Calu3 (cell line): ENCODE measurements around the gene KDM1A. TPM values are rescaled to one million over a fixed set of nuclear protein-coding genes. Genes with fewer than 3 reads are reported as not detected.

Experiments
- BruUV-seq: library from RNA; stranded (reverse); fragments of 400-500 nt; replicated peaks from 2 replicates; lab custom pipeline; 2021; lab: Mats Ljungman, UMichigan
- CTCF ChIA-PET: fragments of 300-600 bp; sonication (Branson Sonifier 250); formaldehyde crosslinking; loops from one replicate; lab custom pipeline; 2022; ENCODE audit warnings: antibody characterized with exemption; lab: Charles Lee
- DNase-seq: peaks from one replicate; pipeline ENCODE4 v3.0.0; 2022
- H3K27ac Mint-ChIP-seq: one replicate; pipeline ENCODE4 v1.8.0; 2022; ENCODE audit warnings: mixed read lengths; ENCODE audit not compliant: unreplicated experiment
- H3K27me3 Mint-ChIP-seq: one replicate; pipeline ENCODE4 v1.8.0; 2022; ENCODE audit warnings: mixed read lengths; ENCODE audit not compliant: unreplicated experiment
- H3K36me3 Mint-ChIP-seq: one replicate; pipeline ENCODE4 v1.8.0; 2022; ENCODE audit warnings: mild to moderate bottlenecking, moderate library complexity, mixed read lengths; ENCODE audit not compliant: insufficient read depth, unreplicated experiment
- H3K4me1 Mint-ChIP-seq: one replicate; pipeline ENCODE4 v1.8.0; 2022; ENCODE audit warnings: mild to moderate bottlenecking, low read depth, mixed read lengths; ENCODE audit not compliant: unreplicated experiment
- H3K4me3 Mint-ChIP-seq: one replicate; pipeline ENCODE4 v1.8.0; 2022; ENCODE audit warnings: mild to moderate bottlenecking, low read depth, moderate library complexity, mixed read lengths; ENCODE audit not compliant: unreplicated experiment
- H3K9me3 Mint-ChIP-seq: one replicate; pipeline ENCODE4 v1.8.0; 2022; ENCODE audit warnings: low read depth, mixed read lengths; ENCODE audit not compliant: unreplicated experiment
- intact Hi-C: fragments of 100-400 bp; cut with micrococcal nuclease; formaldehyde crosslinking; loops from one replicate; pipeline ENCODE4 v1.10.0; 2022; ENCODE audit not compliant: unreplicated experiment
- total RNA-seq: library from RNA; stranded (reverse); gene quantifications from 2 replicates; pipeline ENCODE4 v1.2.3, GENCODE V29; 2022
- TF ChIP-seq, protein P1 (sequence below): fragments of 200-600 bp; IDR thresholded peaks from one replicate; pipeline ENCODE4 v1.8.0; 2022; ENCODE audit warnings: antibody characterized with exemption; ENCODE audit not compliant: unreplicated experiment

Gene KDM1A
- total RNA-seq, 1 experiment from 2014 or later: 67.8 TPM

DNA sequence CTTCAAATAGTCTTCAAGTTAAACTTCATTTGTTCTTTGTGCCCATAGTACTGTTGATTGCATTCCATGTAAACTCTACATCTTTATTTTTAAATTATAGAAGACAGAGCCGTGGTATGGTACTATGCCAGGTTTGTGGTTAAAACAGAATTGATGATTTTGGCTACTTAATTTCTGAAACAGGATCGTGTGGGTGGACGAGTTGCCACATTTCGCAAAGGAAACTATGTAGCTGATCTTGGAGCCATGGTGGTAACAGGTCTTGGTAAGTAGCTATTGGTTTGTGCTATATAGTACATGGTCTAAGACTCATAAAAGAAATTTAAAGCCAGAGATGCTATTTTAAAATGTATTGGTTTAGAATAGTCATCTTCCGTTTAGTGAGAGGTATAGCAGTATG, 38.0 kb downstream of the KDM1A start:
- Mint-ChIP-seq H3K4me1 (no peaks in the 10 kb centered on the region), H3K27me3 (no peaks in the 10 kb centered on the region), H3K4me3 (no peak overlapping the region), H3K9me3 (no peaks in the 10 kb centered on the region), H3K27ac (no peak overlapping the region), H3K36me3 (peaks cover 23% of the 10 kb centered on the region)
- CTCF ChIA-PET: no interaction called here
- TF ChIP-seq, protein P1, sequence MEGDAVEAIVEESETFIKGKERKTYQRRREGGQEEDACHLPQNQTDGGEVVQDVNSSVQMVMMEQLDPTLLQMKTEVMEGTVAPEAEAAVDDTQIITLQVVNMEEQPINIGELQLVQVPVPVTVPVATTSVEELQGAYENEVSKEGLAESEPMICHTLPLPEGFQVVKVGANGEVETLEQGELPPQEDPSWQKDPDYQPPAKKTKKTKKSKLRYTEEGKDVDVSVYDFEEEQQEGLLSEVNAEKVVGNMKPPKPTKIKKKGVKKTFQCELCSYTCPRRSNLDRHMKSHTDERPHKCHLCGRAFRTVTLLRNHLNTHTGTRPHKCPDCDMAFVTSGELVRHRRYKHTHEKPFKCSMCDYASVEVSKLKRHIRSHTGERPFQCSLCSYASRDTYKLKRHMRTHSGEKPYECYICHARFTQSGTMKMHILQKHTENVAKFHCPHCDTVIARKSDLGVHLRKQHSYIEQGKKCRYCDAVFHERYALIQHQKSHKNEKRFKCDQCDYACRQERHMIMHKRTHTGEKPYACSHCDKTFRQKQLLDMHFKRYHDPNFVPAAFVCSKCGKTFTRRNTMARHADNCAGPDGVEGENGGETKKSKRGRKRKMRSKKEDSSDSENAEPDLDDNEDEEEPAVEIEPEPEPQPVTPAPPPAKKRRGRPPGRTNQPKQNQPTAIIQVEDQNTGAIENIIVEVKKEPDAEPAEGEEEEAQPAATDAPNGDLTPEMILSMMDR: no peak
- intact Hi-C loops: no loop called here
- no TSS peak for BruUV-seq
- DNase-seq: no peak

- intact Hi-C loops: no loop called here
- Mint-ChIP-seq H3K9me3 (no peaks in the 10 kb centered on the region), H3K27me3 (no peaks in the 10 kb centered on the region), H3K4me1 (no peaks in the 10 kb centered on the region), H3K4me3 (no peak overlapping the region), H3K27ac (no peak overlapping the region), H3K36me3 (peaks cover 27% of the 10 kb centered on the region)
- TF ChIP-seq, protein P1: no peak
- CTCF ChIA-PET: no interaction called here
- no TSS peak for BruUV-seq
- DNase-seq: no peak
Observed at GRCh38 chr1:23062271-23062670, 43.0 kb downstream of the KDM1A start.

DNA sequence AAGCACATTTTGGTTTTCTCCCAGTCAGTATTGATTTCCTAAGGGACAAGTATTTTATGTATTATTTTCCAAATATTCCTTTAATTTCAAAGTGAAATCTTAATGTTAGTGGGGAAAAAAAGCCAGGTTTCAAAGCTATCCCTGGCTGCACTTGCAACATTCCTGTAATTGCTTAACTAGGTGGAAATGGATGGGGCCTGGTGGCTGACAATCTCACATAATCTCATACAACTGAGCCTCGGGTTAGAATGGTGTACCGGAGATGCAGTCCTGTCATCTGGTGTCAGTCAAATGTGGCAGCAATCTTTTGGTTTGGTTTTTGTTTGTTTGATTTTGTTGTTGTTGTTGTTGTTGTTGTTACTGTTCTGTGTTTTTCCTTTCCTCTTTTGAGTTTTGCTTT, 46.1 kb downstream of the KDM1A start:
- Mint-ChIP-seq H3K27me3 (no peaks in the 10 kb centered on the region), H3K36me3 (peaks cover 29% of the 10 kb centered on the region), H3K4me1 (no peaks in the 10 kb centered on the region), H3K9me3 (no peaks in the 10 kb centered on the region), H3K27ac (no peak overlapping the region), H3K4me3 (no peak overlapping the region)
- TF ChIP-seq, protein P1: no peak
- BruUV-seq: no TSS peak
- intact Hi-C loops: no loop called here
- DNase-seq: no peak
- CTCF ChIA-PET: no interaction called here

DNA sequence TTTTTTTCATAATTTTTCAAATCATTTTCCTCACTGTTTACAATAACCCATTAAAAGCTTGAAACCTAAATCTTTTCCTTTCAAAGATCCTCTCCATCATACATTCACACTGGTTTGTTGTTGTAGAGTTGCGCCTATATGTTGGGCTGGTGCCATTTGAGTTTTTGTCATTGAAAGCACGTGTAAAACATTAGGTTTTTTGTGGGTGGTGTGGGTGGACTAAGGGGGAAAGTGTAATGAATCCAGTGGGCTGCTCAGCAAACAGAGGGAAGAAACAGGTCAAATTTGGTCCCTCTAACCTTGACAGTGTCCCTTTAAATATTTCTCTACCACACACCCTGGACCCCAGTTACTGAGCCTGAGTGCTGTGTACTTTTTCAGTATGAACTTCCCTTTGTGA, 46.8 kb downstream of the KDM1A start:
- intact Hi-C loops: no loop called here
- CTCF ChIA-PET: no interaction called here
- peaks cover 27% of the 10 kb centered on the region for H3K36me3 Mint-ChIP-seq
- no TSS peak for BruUV-seq
- H3K4me1 Mint-ChIP-seq: no peaks in the 10 kb centered on the region
- DNase-seq: no peak
- no peaks in the 10 kb centered on the region for H3K9me3 Mint-ChIP-seq
- H3K4me3 Mint-ChIP-seq: no peak overlapping the region
- H3K27me3 Mint-ChIP-seq: no peaks in the 10 kb centered on the region
- TF ChIP-seq, protein P1: no peak
- H3K27ac Mint-ChIP-seq: no peak overlapping the region

DNA sequence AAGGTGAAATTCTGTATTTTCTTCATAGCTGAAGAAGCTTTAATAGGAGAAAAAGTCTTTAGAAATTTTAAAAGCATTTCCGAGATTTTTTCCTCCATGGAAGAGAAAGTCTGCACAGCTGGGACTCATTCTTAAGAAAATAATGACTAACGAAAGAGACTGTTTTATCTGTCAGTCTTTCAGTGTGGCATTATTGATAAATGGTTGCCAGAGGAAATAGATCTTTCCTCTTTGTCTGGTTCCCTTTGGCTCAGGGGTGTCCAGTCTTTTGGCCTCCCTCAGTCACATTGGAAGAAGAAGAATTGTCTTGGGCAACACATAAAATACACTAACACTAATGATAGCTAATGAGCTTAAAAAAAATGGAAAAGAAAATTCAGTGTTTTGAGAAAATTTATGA, 49.9 kb downstream of the KDM1A start:
- no TSS peak for BruUV-seq
- TF ChIP-seq, protein P1: no peak
- H3K36me3 Mint-ChIP-seq: peaks cover 13% of the 10 kb centered on the region
- H3K4me1 Mint-ChIP-seq: no peaks in the 10 kb centered on the region
- intact Hi-C loops: no loop called here
- CTCF ChIA-PET: no interaction called here
- no peak overlapping the region for H3K4me3 Mint-ChIP-seq
- no peaks in the 10 kb centered on the region for H3K9me3 Mint-ChIP-seq
- no peaks in the 10 kb centered on the region for H3K27me3 Mint-ChIP-seq
- DNase-seq: no peak
- H3K27ac Mint-ChIP-seq: no peak overlapping the region
